ENCODE results near the gene CNTNAP2.

The CNTNAP2 gene

DNA sequence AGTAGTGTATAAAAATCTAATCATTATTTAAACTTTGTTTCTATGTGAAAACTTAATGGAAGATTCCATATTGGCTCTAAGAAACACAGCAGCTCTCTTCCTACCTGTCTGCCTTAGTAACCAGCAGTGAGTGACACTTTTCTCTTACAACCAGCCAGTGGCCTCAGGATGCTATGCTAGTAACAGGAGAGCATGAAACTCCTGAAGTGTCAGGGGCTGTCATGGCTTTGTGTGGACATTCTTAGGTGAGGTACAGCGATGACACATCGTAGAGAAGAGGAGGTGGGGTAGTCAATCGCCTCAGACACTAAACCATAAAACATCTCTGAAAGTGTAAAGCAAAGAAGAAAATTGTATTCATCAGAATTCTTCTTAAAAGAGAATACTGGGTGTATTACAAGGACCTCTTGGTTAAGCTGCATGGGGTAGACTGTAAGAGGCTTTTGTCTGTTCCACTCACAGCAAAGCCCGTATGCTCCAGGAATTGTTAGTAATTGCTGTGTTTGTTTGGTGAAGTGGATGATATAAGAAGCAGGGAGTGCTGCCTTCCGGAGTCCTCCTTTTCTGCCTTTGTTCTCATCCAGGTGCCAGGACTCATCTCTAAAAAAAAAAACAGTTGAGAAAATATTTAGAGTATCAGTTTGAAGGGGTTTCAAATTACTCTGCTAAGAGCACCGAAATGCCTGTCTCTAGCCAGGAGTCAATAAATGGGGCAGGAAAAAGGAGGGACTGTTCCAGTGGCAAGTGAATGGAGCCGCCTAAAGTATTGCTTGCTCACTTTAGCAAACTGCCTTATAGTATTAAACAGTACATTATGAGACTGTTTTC, 518.8 kb downstream of the CNTNAP2 start:
- no peak for ATAC-seq
- Mint-ChIP-seq H3K27me3 (no peaks in the 10 kb centered on the region), H3K27ac (no peak overlapping the region), H3K4me1 (no peaks in the 10 kb centered on the region), H3K9me3 (peaks cover 5% of the 10 kb centered on the region in 2 donors), H3K4me3 (no peak overlapping the region)
- no peak for DNase-seq

DNA sequence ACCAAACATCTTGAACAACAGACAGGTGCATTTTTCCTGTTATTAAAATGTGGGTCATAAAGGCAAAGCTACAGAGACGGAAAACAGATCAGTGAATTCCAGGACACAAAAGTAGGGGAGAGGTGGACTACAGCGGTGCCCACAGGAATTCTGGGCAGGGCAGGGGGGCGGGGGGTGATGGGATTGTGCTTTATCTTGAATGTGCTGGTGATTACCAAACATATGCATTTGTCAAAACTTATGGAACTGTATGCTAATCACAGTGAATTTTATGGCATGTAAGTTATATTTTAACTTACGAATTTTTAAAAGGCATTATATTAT, 519.4 kb downstream of the CNTNAP2 start:
- Mint-ChIP-seq H3K27me3 (no peaks in the 10 kb centered on the region), H3K4me3 (no peak overlapping the region), H3K27ac (no peak overlapping the region), H3K9me3 (no peaks in the 10 kb centered on the region), H3K4me1 (no peaks in the 10 kb centered on the region)
- no peak for DNase-seq
- no peak for ATAC-seq

DNA sequence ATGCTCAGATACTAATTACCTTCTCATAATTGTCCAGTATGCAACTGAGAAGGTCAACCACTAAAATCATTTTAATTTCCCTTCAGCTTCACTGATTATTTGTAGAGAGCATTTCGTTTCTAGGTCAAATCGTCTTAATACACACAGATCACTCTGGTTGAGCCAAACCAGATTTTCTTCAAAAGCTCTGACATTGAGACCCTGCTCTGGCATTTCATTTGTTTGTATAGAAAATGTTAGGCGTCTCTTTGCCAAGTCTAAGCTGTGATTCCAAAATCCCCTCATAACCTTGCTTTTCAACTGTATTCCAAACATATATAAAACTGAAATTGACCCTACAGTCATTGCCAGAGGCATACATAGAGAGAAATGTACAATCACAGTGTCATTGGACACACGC, 520.0 kb downstream of the CNTNAP2 start:
- Mint-ChIP-seq H3K4me1 (no peaks in the 10 kb centered on the region), H3K27ac (no peak overlapping the region), H3K4me3 (no peak overlapping the region), H3K27me3 (no peaks in the 10 kb centered on the region), H3K9me3 (no peaks in the 10 kb centered on the region)
- no peak for ATAC-seq
- no peak for DNase-seq

DNA sequence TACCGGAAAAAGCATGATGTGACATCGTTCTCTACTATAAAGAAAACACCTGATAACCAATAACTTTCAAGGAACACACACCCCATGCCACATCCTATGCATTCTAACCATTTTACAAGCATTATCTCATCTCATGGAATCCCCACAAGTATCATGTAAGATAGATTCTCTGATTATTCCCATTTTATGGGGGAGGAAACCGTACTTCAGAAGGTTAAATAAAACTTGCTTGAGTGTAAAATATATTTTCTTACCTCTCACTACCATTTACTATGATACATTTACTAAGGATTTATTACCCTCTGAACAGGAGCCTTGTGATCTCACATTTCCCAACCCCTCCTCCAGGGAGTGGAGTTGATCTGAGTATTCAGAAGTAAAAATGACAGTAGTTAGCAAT, 522.7 kb downstream of the CNTNAP2 start:
- no peaks in the 10 kb centered on the region for H3K4me1 Mint-ChIP-seq
- H3K9me3 Mint-ChIP-seq, result no peaks in the 10 kb centered on the region
- DNase-seq (no peak), ATAC-seq (no peak)
- no peak overlapping the region for H3K27ac Mint-ChIP-seq
- H3K4me3 Mint-ChIP-seq, result no peak overlapping the region
- H3K27me3 Mint-ChIP-seq, result no peaks in the 10 kb centered on the region

DNA sequence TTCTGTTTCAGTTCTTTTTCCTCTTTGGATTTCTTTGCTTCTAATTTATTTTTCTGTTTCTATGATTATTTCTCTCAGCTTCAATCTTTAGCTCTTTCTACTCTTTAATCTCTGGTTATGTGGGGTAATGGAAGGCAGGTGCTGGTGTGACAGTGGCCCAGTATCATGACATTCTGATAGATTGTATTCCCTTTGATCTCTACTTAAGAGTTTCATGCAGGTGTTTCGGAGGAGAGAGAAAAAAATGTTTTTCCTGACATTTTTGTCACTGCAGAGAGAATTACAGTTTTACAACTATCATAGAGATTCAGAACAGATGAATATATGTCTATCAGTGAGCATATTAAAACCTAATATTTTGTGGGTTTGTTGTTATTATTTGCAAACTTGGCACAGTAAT, 524.9 kb downstream of the CNTNAP2 start:
- ATAC-seq (no peak), DNase-seq (no peak)
- Mint-ChIP-seq H3K4me1 (no peaks in the 10 kb centered on the region), H3K27me3 (no peaks in the 10 kb centered on the region), H3K4me3 (no peak overlapping the region), H3K27ac (no peak overlapping the region), H3K9me3 (no peaks in the 10 kb centered on the region)

DNA sequence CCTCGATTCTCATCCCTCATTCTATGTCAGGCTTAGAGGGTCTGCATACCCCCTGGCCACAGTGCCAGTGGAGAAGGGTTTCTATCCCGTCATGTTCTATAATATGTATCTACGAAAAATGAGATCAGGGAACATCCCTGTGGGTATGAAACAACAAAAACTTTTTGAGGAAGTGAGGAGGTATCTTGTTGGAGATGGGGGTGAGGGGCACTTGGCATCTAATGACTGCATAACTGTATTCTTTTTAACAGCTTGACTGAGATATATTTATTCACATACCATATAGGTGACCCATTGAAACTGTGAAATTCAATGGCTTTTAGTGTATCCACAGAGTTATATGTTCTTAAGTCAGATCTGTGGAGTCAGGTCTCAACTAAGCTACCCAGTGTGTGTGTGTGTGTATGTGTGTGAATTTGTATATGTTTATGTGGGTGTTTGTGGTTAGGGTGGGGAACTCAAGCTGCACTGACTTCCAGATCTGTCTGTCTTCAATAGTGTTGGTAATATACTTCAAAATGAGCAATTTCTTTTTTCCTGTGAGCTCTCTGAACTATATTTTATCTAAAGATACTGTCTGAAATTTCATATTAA, 528.9 kb downstream of the CNTNAP2 start:
- Mint-ChIP-seq H3K9me3 (no peaks in the 10 kb centered on the region), H3K4me3 (no peak overlapping the region), H3K27me3 (no peaks in the 10 kb centered on the region), H3K27ac (peak overlapping the region in 1 of 2 donors; percentile 7), H3K4me1 (no peaks in the 10 kb centered on the region)
- DNase-seq (no peak), ATAC-seq (no peak)

DNA sequence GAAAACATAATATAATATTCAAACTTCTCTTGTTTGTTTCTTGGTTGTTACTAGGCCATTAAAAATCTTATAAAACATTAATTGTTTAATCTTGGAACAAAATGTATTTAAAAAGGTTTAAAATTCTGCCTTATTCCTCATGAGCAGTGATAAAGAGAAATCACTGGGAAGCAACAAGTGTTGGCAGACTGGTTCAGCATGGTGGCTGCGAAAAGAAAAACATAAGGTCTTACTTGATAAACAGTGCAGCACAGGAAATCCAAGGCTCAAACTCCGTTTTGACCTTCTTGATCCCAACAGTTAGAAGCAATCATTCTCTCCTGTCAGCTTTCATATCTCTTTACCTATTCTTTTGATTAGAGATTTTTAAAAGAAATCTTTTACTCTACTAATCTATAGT, 530.8 kb downstream of the CNTNAP2 start:
- Mint-ChIP-seq H3K4me1 (no peaks in the 10 kb centered on the region), H3K4me3 (no peak overlapping the region), H3K27me3 (no peaks in the 10 kb centered on the region), H3K9me3 (no peaks in the 10 kb centered on the region), H3K27ac (no peak overlapping the region)
- ATAC-seq (no peak), DNase-seq (no peak)

DNA sequence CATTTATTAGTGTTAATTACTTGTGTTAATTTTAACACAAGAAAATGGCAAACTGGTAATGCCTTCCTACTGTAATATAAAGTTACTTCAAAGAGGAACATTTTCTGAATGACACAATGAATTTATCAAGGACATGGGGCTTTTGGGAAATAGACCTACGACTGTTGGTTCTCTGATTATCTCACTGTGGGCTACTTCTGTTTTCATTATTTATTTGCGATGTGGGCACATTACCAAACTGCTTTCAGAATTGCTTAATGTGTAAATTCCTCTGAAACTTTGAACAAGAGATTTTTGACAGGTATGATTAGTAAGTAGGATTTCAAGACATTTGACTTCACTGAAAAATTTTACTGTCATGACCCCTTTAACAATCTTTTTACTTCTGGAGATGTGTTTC, 535.6 kb downstream of the CNTNAP2 start:
- Mint-ChIP-seq H3K4me3 (no peak overlapping the region), H3K9me3 (no peaks in the 10 kb centered on the region), H3K27me3 (no peaks in the 10 kb centered on the region), H3K27ac (no peak overlapping the region), H3K4me1 (no peaks in the 10 kb centered on the region)
- ATAC-seq (no peak), DNase-seq (no peak)

DNA sequence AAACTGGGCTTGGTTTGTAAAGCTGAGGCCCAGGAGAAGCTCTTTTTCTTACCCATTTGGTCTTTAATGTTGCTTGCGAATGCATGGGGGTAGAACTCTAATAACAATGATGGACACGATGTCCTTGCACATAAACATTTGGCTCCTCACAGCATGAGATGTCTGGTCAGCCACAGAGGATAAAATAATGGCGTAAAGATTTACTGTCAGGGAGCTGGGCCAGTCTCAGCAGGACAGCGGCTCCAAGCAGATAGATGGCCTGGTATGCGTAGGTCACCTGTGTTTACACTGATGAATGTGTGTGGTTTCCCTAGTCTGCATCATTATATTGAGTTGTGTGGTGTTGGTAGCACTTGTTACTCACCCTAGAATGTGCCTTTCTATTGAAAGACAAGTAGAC, 537.4 kb downstream of the CNTNAP2 start:
- Mint-ChIP-seq H3K4me3 (no peak overlapping the region), H3K9me3 (no peaks in the 10 kb centered on the region), H3K27ac (no peak overlapping the region), H3K4me1 (no peaks in the 10 kb centered on the region), H3K27me3 (no peaks in the 10 kb centered on the region)
- no peak for ATAC-seq
- DNase-seq, result no peak

DNA sequence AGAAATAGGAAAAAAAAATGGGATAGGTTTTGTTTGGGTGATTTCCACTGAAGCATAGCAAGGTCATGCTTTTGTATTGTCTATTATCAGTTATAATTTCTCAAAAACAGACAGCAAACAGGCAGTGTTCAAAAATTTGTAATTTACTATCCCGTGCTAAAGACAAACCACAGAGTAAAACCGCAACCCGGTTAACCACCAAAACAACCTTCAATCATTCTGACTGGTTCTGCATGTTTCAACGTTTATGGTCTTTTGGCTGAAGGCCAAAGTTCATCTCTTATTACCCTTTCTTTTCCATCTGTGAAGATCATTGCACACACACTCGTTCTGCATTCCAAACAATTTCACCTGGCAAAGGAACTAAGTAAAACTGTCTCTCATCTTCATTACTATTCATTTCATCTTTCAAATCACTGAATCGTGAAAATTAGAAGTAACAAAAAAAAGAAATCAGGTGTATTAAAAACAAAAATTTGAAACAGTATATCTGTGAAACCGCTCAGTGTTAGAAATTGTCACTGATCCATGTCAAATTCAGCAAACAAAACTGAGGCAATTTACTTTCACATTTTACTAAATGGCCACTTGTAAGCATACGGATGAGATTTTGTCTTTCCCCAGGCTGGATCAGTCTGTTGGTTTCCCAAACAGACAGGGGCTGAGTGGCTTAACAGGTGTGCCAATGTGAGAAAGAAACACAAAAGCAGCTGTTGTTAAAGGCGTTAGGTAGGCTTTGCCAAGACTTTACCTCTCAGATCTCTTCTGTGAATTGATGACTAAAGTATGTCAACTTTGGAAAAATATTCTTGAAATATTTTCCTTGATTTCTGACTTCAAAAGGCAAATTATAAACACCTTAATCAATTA, 539.6 kb downstream of the CNTNAP2 start:
- ATAC-seq (no peak), DNase-seq (no peak)
- H3K27me3 Mint-ChIP-seq, result no peaks in the 10 kb centered on the region
- H3K9me3 Mint-ChIP-seq, result no peaks in the 10 kb centered on the region
- no peak overlapping the region for H3K4me3 Mint-ChIP-seq
- no peaks in the 10 kb centered on the region for H3K4me1 Mint-ChIP-seq
- H3K27ac Mint-ChIP-seq, result peak overlapping the region in 1 of 2 donors; percentile 5

DNA sequence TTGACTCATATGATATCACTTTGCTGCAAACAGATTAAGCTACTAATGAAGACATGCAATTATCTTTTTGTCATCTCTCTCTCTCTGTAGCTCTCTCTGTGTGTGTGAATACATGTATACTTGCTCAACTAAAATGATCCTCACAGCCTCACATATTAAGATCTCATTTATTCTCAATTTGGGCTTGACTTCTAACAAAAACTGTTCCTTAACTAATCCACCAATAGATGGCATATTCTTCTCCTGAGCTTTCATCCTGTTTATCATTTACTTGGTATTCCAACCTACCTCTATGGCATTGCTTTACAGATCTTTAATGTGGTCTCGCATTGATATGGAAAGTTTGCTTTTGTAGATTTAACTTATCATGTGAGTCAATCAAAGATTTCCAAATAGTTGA, 540.4 kb downstream of the CNTNAP2 start:
- no peak overlapping the region for H3K27ac Mint-ChIP-seq
- H3K27me3 Mint-ChIP-seq, result no peaks in the 10 kb centered on the region
- no peak overlapping the region for H3K4me3 Mint-ChIP-seq
- H3K4me1 Mint-ChIP-seq, result no peaks in the 10 kb centered on the region
- DNase-seq, result no peak
- no peak for ATAC-seq
- H3K9me3 Mint-ChIP-seq, result no peaks in the 10 kb centered on the region

DNA sequence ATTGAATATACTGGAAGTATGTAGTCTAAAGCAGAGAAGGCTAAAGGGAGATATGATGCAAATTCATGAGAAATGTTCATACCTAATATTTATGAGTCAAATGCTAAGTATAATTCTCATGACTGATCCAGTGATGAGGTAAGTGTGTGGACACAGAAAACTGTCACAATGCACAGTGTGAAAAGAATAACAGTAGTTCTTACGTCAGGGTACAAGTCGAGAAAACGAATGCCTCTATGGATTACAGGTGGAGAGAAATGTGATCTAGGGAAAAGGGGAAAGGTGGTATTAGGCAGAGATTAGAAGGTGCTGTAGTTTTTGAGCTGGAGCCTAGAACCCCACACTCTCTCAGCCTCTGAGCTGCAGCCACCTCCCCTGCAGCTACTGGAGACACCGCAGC, 542.0 kb downstream of the CNTNAP2 start:
- no peak for ATAC-seq
- Mint-ChIP-seq H3K9me3 (no peaks in the 10 kb centered on the region), H3K4me1 (no peaks in the 10 kb centered on the region), H3K27me3 (no peaks in the 10 kb centered on the region), H3K27ac (no peak overlapping the region), H3K4me3 (no peak overlapping the region)
- no peak for DNase-seq

DNA sequence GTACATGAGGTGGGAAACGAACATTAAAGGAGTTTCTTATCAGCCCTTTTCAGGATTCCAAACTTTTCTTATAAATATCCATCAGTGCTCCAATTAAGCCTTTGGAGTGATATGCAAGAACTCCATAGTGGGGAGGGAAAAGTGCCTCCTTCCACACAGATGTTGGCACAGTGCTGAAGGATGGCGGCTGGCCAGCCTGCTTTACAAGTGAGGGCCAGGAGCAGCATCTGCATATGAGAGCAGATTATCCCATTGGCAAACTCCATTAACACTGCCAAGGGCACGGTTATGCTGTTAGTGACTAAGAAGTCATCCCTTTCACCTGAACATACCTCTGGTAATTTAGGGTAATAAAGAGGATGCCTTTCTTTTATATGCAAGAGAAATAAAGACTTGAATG, 543.1 kb downstream of the CNTNAP2 start:
- Mint-ChIP-seq H3K27ac (no peak overlapping the region), H3K4me1 (no peaks in the 10 kb centered on the region), H3K27me3 (no peaks in the 10 kb centered on the region), H3K4me3 (no peak overlapping the region), H3K9me3 (no peaks in the 10 kb centered on the region)
- no peak for ATAC-seq
- DNase-seq, result no peak

DNA sequence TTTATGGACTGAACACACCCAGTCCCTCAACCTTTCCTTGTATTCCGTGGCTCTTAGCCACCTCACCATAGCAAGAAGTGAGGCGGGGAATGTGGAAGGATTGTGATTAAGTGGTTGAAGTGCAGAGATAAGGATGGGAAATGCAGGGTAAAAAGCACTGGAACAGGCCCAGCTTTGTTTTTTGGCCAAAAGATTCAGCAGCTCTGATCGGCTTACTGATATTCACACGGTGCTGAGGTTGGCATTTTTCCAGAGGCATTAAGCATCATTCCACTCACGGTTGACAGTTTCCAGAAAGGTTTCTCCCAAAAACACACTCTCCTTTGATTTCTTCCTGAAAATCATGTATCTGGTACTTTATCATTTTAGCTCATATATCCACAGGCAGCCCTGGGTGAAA, 544.2 kb downstream of the CNTNAP2 start:
- H3K27ac Mint-ChIP-seq, result no peak overlapping the region
- DNase-seq (no peak), ATAC-seq (no peak)
- no peak overlapping the region for H3K4me3 Mint-ChIP-seq
- no peaks in the 10 kb centered on the region for H3K27me3 Mint-ChIP-seq
- no peaks in the 10 kb centered on the region for H3K4me1 Mint-ChIP-seq
- H3K9me3 Mint-ChIP-seq, result no peaks in the 10 kb centered on the region

DNA sequence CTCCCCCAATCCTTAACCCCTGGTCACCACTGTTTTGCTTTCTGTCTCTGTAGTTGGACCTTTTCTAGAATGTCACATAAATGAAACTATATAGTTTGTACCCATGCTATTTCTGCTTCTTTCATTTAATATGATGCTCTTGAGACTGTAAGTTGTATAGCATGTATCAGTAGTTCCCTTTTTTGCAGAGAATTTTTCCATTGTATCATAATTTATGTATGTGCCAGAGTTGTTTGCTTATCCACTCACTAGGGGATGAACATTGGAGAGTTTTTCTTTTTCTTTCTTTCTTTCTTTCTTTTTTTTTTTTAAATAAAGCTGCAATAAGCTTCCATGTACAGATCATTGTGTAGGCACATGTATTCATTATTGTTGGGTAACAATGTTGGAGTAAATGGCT, 544.8 kb downstream of the CNTNAP2 start:
- Mint-ChIP-seq H3K9me3 (peaks cover 0 to under 1% of the 10 kb centered on the region in 2 donors), H3K27me3 (no peaks in the 10 kb centered on the region), H3K4me3 (no peak overlapping the region), H3K27ac (no peak overlapping the region), H3K4me1 (no peaks in the 10 kb centered on the region)
- DNase-seq, result no peak
- ATAC-seq, result no peak

DNA sequence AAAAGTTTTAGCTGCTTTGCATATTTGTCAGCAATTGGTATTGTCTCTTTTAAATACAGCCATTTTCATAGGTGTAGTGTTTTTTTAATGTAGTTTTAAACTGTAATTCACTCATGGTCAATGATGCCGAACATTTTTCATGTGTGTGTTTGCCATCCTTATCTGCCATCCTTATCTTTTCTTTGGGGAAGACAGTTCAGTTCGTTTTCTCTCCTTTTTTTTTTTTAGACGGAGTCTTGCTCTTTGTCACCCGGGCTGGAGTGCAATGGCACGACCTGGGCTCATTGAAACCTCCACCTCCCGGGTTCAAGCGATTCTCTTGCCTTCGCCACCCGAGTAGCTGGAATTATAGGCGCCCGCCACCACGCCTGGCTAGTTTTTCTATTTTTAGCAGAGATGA, 545.3 kb downstream of the CNTNAP2 start:
- H3K27me3 Mint-ChIP-seq, result no peaks in the 10 kb centered on the region
- no peak for DNase-seq
- H3K9me3 Mint-ChIP-seq, result peaks cover 4 to 6% of the 10 kb centered on the region in 2 donors
- H3K27ac Mint-ChIP-seq, result no peak overlapping the region
- ATAC-seq, result no peak
- no peak overlapping the region for H3K4me3 Mint-ChIP-seq
- H3K4me1 Mint-ChIP-seq, result no peaks in the 10 kb centered on the region
